HEK293 (cell line): ENCODE data around the gene MAP3K13.

Source experiments
- CTCF ChIP-seq: fragments of 450-650 bp; formaldehyde crosslinking; IDR thresholded peaks from 2 replicates; pipeline ENCODE4 v1.5.1; 2016; ENCODE audit warnings: missing biosample characterization, missing genetic modification characterization
- PRDM2 ChIP-seq: fragments of 450-650 bp; formaldehyde crosslinking; IDR thresholded peaks from 2 replicates; pipeline ENCODE4 v1.5.1; 2016; ENCODE audit warnings: missing biosample characterization, missing genetic modification characterization, borderline replicate concordance
- YY1 ChIP-seq: fragments of 450-650 bp; formaldehyde crosslinking; IDR thresholded peaks from 2 replicates; pipeline ENCODE4 v1.5.1; 2018; ENCODE audit warnings: missing biosample characterization, missing genetic modification characterization
- ZBTB11 ChIP-seq: fragments of 450-650 bp; formaldehyde crosslinking; conservative IDR thresholded peaks from 2 replicates; pipeline ENCODE4 v1.5.1; 2016; ENCODE audit warnings: low read depth, missing biosample characterization, missing genetic modification characterization
- ZBTB8A ChIP-seq: fragments of 450-650 bp; formaldehyde crosslinking; IDR thresholded peaks from 2 replicates; pipeline ENCODE4 v1.5.1; 2016; ENCODE audit warnings: missing biosample characterization, missing genetic modification characterization
- ZNF530 ChIP-seq: fragments of 450-650 bp; formaldehyde crosslinking; IDR thresholded peaks from 2 replicates; pipeline ENCODE4 v1.5.1; 2016; ENCODE audit warnings: low read depth, missing biosample characterization, missing genetic modification characterization

- TF ChIP-seq ZBTB11 (tag by site-specific recombination) = no peak
- no peak for TF ChIP-seq PRDM2 (tag by site-specific recombination)
- no peak for TF ChIP-seq YY1 (tag by site-specific recombination)
- no peak for TF ChIP-seq ZBTB8A (tag by site-specific recombination)
- TF ChIP-seq CTCF = no peak
- TF ChIP-seq ZNF530 (tag by site-specific recombination) = no peak
Measured at GRCh38 chr3:185502987-185503386, 140.1 kb downstream of the MAP3K13 start.
